SKM-1 (cell line): ENCODE data around the gene NYNRIN.
"Not testable (repeated sequence)": the region's sequence is repeated elsewhere in the genome, so short reads cannot be mapped to it uniquely, and the experiment has no call there.

Experiments used
- DNase-seq: peaks from one replicate; lab custom pipeline; 2025; ENCODE audit not compliant: unreplicated experiment; lab: John Stamatoyannopoulos, UW

Gene NYNRIN

GRCh38 chr14:24443053-24443665 is 44.4 kb downstream of the NYNRIN start:
- no peak for DNase-seq

GRCh38 chr14:24450828-24451227 is 52.0 kb downstream of the NYNRIN start:
- not testable (repeated sequence) for DNase-seq

GRCh38 chr14:24456980-24457379 is 58.2 kb downstream of the NYNRIN start:
- DNase-seq, result no peak

- DNase-seq, result no peak
These were observed 59.9 kb downstream of the NYNRIN start for GRCh38 chr14:24458736-24459135.

GRCh38 chr14:24459331-24459730 is 60.5 kb downstream of the NYNRIN start:
- no peak for DNase-seq

- DNase-seq, result no peak
These were observed 62.5 kb downstream of the NYNRIN start for GRCh38 chr14:24461336-24461735.

- DNase-seq, result no peak
These were observed 64.4 kb downstream of the NYNRIN start for GRCh38 chr14:24463017-24463883.

GRCh38 chr14:24463884-24464785 is 65.3 kb downstream of the NYNRIN start:
- no peak for DNase-seq

- DNase-seq, result no peak
These were observed 66.6 kb downstream of the NYNRIN start for GRCh38 chr14:24465368-24465767.

GRCh38 chr14:24465805-24466204 is 67.0 kb downstream of the NYNRIN start:
- no peak for DNase-seq
